PC-9 (cell line): ENCODE results near the gene AKT1. TPM values are rescaled to one million over a fixed set of nuclear protein-coding genes. Genes with fewer than 3 reads are reported as not detected.

Source experiments
- total RNA-seq: library from RNA; stranded (reverse); gene quantifications from 2 replicates; pipeline ENCODE4 v1.2.3, GENCODE V29; 2021

The AKT1 gene
- total RNA-seq, 1 experiment from 2014 or later: 107 TPM

Other genes with a start within 250 kb of the AKT1 start
- not detected in 2 replicates for gene C14orf180, start 216.0 kb downstream of the AKT1 start, total RNA-seq
- gene TMEM179, start 191.0 kb downstream of the AKT1 start, total RNA-seq: not detected in 2 replicates
- gene INF2, start 106.1 kb downstream of the AKT1 start, total RNA-seq: 107 and 113 TPM in 2 replicates
- 5.8 and 11.5 TPM in 2 replicates for gene ADSS1, start 71.5 kb downstream of the AKT1 start, total RNA-seq
- gene SIVA1, start 42.6 kb downstream of the AKT1 start, total RNA-seq: 85.8 and 116 TPM in 2 replicates
- 4.2 and 6.1 TPM in 2 replicates for gene ZBTB42, start 5.4 kb upstream of the AKT1 start, total RNA-seq
- 25.7 and 26.4 TPM in 2 replicates for gene CEP170B, start 69.5 kb upstream of the AKT1 start, total RNA-seq
- gene PLD4, start 129.1 kb upstream of the AKT1 start, total RNA-seq: 0.05 TPM in 1 of 2 replicates, not detected in the other
- gene AHNAK2, start 182.6 kb upstream of the AKT1 start, total RNA-seq: 30.8 and 38.9 TPM in 2 replicates
- 12.5 and 12.6 TPM in 2 replicates for gene CLBA1, start 190.0 kb upstream of the AKT1 start, total RNA-seq
- gene CDCA4, start 225.3 kb upstream of the AKT1 start, total RNA-seq: 24.9 and 27.7 TPM in 2 replicates